B cell (primary cell): ENCODE results near the gene E2F6.

Experiments used
- EZH2 ChIP-seq: IDR thresholded peaks from 2 replicates; pipeline ENCODE4 v1.6.1; 2012; ENCODE audit warnings: borderline replicate concordance, low read depth, mild to moderate bottlenecking, moderate library complexity, low read length; ENCODE audit not compliant: insufficient read depth, poor library complexity, severe bottlenecking
- TF ChIP-seq, protein P1 (sequence below): fragments of 200-600 bp; IDR thresholded peaks from one replicate; pipeline ENCODE4 v1.8.0; 2022; ENCODE audit warnings: antibody characterized with exemption, mild to moderate bottlenecking

- TF ChIP-seq, protein P1, sequence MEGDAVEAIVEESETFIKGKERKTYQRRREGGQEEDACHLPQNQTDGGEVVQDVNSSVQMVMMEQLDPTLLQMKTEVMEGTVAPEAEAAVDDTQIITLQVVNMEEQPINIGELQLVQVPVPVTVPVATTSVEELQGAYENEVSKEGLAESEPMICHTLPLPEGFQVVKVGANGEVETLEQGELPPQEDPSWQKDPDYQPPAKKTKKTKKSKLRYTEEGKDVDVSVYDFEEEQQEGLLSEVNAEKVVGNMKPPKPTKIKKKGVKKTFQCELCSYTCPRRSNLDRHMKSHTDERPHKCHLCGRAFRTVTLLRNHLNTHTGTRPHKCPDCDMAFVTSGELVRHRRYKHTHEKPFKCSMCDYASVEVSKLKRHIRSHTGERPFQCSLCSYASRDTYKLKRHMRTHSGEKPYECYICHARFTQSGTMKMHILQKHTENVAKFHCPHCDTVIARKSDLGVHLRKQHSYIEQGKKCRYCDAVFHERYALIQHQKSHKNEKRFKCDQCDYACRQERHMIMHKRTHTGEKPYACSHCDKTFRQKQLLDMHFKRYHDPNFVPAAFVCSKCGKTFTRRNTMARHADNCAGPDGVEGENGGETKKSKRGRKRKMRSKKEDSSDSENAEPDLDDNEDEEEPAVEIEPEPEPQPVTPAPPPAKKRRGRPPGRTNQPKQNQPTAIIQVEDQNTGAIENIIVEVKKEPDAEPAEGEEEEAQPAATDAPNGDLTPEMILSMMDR, result no peak
- TF ChIP-seq EZH2, result no peak
Observed at GRCh38 chr2:11410101-11410500, 55.9 kb downstream of the E2F6 start.
